Ishikawa (cell line): ENCODE measurements around the gene AGAP2.

Experiments used
- CEBPB ChIP-seq: IDR thresholded peaks from 2 replicates; pipeline ENCODE4 v1.6.1; 2012
- CREB1 ChIP-seq: IDR thresholded peaks from 2 replicates; pipeline ENCODE4 v1.6.1; 2012; ENCODE audit warnings: low read depth
- EGR1 ChIP-seq: IDR thresholded peaks from 2 replicates; pipeline ENCODE4 v1.6.1; 2012
- EP300 ChIP-seq: IDR thresholded peaks from 2 replicates; pipeline ENCODE4 v1.6.1; 2012; ENCODE audit warnings: borderline replicate concordance
- FOXM1 ChIP-seq: IDR thresholded peaks from 2 replicates; pipeline ENCODE4 v1.6.1; 2012; ENCODE audit warnings: low read depth, borderline replicate concordance
- MAX ChIP-seq: IDR thresholded peaks from 2 replicates; pipeline ENCODE4 v1.6.1; 2012
- NFIC ChIP-seq: IDR thresholded peaks from 2 replicates; pipeline ENCODE4 v1.6.1; 2012
- RAD21 ChIP-seq: IDR thresholded peaks from 2 replicates; pipeline ENCODE4 v1.6.1; 2012; ENCODE audit warnings: low read depth
- REST ChIP-seq: IDR thresholded peaks from 2 replicates; pipeline ENCODE4 v1.6.1; 2012; ENCODE audit warnings: low read depth, mild to moderate bottlenecking
- TAF1 ChIP-seq: IDR thresholded peaks from 2 replicates; pipeline ENCODE4 v1.6.1; 2012; ENCODE audit warnings: low read depth, mild to moderate bottlenecking
- TCF12 ChIP-seq: IDR thresholded peaks from 2 replicates; pipeline ENCODE4 v1.6.1; 2012; ENCODE audit warnings: low read depth
- TEAD4 ChIP-seq: IDR thresholded peaks from 2 replicates; pipeline ENCODE4 v1.6.1; 2012
- USF1 ChIP-seq: IDR thresholded peaks from 2 replicates; pipeline ENCODE4 v1.6.1; 2012
- YY1 ChIP-seq: IDR thresholded peaks from 2 replicates; pipeline ENCODE4 v1.6.1; 2012; ENCODE audit warnings: low read depth
- ZBTB7A ChIP-seq: IDR thresholded peaks from 2 replicates; pipeline ENCODE4 v1.6.1; 2012; ENCODE audit warnings: low read depth

AGAP2 gene

GRCh38 chr12:57755194-57755453 lies 16.6 kb upstream of the AGAP2 start:
- TF ChIP-seq ZBTB7A, result 0 out of 2 replicates have a peak, but pooled peaks have one; percentile 4
- no peak for TF ChIP-seq TEAD4

DNA sequence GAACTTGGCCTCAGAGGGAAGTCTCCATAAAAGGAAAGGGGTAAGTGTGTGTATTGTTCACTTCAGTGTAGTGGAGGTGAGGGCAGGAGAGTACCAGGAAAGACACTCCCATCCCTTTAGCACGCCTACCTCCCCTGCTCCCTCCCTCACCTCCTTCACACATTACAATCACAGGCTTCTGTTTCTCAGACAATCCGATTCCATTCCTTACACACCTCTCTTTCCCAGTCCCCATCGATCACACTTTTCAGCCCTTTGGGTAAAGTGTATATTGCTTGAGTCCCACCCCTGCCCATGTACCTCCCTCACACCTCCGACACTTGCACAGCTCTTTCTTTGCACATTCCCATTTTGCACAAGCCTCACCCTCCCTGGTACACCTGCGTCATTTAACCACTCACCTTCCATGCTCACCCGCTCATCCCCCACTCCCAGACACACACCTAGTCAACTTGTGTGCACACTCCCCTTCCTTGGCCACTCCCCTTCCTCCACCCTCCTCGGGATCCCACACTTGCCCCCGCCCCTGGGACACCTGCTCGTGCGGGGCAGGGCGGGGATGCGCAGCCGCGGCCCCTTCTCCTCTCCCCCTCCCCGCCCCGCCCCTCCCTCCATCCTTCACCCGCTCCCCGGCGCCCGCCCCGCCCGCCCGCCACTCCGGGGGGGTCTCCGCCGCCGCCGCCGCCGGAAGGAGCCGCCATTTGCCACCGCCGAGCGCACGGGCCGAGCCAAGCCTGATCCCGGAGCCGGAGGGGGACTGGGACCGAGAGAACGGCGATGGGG lies 16.1 kb upstream of the AGAP2 start, which contains the start of gene MARCHF9:
TSS of gene MARCHF9 (plus strand) at position 693 of the 783 bp plus-strand sequence. CDS start 426 bp downstream, outside the sequence.
- peak; percentile 84 for TF ChIP-seq YY1
- TF ChIP-seq ZBTB7A, result no peak; the same call in 1 of the 2 replicates

- TF ChIP-seq CEBPB, result no peak
Measured at GRCh38 chr12:57753756-57754337, 15.3 kb upstream of the AGAP2 start.

GRCh38 chr12:57752668-57753000 lies 14.1 kb upstream of the AGAP2 start:
- TF ChIP-seq YY1, result no peak
- no peak for TF ChIP-seq FOXM1
- no peak for TF ChIP-seq TAF1
- TF ChIP-seq RAD21, result no peak
- TF ChIP-seq NFIC, result no peak

GRCh38 chr12:57751788-57752667 lies 13.5 kb upstream of the AGAP2 start, which contains the start of gene CDK4:
TSS of gene CDK4 (minus strand) at chr12:57752310. CDS start at chr12:57751717, 593 bp downstream.
- TF ChIP-seq EGR1 (no peak; the same call in 1 of the 2 replicates), MAX (peak; percentile 96), TCF12 (peak; percentile 76; the same call in 1 of the 2 replicates), EP300 (peak; percentile 68; the same call in 1 of the 2 replicates), TEAD4 (peak; percentile 24), TAF1 (peak; percentile 96), YY1 (peak; percentile 51; the same call in 1 of the 2 replicates), NFIC (peak; percentile 34; the same call in 1 of the 2 replicates), USF1 (peak; percentile 99), ZBTB7A (no peak), REST (no peak)

GRCh38 chr12:57751432-57751787 lies 12.9 kb upstream of the AGAP2 start:
- no peak for TF ChIP-seq YY1
- TF ChIP-seq ZBTB7A, result no peak
- TF ChIP-seq TEAD4, result no peak
- TF ChIP-seq MAX, result no peak
- TF ChIP-seq USF1, result no peak
- TF ChIP-seq TCF12, result no peak
- no peak for TF ChIP-seq CEBPB
- no peak for TF ChIP-seq CREB1
- no peak for TF ChIP-seq FOXM1
- TF ChIP-seq EGR1, result no peak
- no peak for TF ChIP-seq TAF1
- no peak for TF ChIP-seq REST
- no peak for TF ChIP-seq NFIC
- no peak for TF ChIP-seq RAD21
- no peak for TF ChIP-seq EP300
